HG02943 (cell line): Measurements from ENCODE around the gene MICAL1.

Experiments
- ATAC-seq: cut with Tn5 transposase; IDR thresholded peaks from one replicate; pipeline ENCODE4 v1.9.1; 2021; ENCODE audit warnings: mild to moderate bottlenecking, low read depth, moderate library complexity; ENCODE audit not compliant: unreplicated experiment

The MICAL1 gene

GRCh38 chr6:109455437-109456110 lies at the start of gene MICAL1:
Gene MICAL1 (minus strand): TSS chr6:109455772. CDS start chr6:109454196, 1,576 bp downstream.
- peak; percentile 54 for ATAC-seq

GRCh38 chr6:109503327-109504224 lies 48.0 kb upstream of the MICAL1 start:
- ATAC-seq: no peak

DNA sequence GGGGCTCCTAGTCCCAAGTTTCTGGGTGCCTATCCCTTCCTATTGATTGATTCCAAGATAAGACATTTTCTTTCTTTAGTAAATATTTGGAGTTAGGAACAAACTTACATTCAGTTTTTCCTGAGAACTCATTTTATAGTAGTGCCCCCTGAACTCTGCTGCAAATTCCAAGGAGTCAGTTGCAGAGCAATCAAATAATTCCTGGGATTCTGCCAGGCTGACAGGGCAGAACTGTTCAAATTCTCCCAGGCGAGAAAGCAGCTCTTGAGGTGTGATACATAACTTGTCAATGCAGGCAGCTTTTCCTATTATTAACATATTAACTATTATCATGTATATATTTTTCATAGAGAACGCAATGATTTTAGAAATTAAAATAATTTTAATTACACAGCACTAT lies 43.4 kb upstream of the MICAL1 start:
- ATAC-seq: no peak

GRCh38 chr6:109498052-109498451 lies 42.5 kb upstream of the MICAL1 start:
- ATAC-seq: no peak

DNA sequence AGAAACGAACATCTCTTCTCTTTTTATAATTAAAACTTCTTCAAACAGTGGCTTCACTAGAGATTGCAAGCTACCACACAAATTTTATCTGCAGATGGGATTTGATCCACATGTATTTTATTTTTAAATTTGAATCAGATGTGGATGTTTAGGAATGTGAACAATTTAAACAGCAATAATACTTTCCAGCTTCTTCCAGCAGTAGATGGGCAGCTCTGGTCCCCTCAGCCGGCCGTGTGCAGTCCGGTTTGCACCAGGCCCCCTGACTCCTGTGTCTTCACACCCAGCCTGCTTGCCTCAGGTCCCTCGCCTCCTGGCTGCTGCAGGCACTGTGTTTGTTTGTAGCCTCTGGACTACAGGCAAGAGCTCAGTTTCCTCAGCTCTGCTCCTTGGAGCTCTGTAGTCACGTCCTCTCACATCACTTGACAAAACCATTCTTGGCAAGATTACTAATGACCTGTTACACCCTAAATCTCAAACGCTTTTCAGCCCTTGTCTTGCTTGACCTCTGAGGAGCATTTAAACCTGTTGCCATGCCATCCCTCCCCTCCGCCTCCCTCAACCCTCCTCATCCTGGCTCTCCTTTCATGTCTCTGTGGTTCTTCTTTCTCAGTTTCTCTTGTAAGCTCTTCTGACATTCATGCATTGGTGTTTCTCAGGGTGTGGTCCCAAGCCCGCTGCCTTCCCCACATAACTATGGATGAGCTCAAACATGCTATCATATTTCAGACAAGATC lies 40.6 kb upstream of the MICAL1 start:
- ATAC-seq: no peak

GRCh38 chr6:109493865-109494264 lies 38.3 kb upstream of the MICAL1 start:
- no peak for ATAC-seq

DNA sequence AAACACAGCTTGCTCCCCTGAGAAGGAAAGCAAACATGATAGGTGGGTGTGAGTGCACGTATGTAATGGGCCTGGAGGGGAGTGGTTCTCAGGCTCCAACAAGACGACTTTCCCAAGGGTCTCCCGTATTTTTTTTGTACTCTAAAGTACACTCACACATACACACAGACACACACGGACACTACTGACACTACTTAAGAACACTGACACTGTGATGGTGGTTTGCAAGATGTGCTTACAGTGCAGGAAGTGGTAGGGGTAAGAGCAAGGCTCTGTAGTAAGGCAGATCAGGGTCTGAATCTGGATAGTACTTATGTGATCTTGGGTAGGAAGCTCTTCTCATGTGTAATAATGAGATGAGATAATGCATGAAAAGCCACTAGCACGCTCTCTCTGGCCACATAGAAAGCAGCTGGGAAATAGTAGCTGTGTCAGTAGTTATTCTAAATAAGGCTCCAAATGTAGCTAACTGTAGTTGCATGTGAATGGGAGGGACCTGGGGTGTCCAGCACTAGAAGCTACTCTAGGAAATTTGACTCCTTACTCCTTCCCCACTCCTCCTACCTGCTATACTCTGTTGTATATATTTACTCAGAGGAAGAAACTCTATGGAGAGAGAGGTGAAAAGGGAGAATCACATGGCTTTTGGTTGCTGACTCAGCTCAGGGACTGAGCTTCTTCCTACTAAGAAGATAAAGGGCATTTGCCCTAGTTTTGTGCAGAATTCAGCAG lies 35.8 kb upstream of the MICAL1 start:
- no peak for ATAC-seq

DNA sequence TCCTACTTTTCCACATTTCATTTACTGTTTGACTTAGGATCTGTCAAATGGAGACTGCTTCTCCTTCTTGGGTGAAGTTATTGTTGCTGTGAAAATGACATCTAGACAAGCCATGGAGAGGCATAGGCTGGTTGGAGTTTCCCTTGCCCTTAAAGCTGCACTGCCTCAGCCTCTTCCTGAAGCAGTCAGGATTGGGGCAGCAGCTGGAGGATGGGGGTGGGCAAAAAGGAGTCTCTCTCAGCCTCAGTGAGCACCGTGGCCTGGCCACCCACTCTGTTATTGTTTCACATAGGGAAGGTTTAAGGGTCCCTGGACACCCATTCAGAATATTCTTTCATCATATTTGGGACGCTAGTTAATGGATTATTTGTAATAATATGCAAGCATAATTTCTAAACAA lies 35.1 kb upstream of the MICAL1 start:
- ATAC-seq: no peak

GRCh38 chr6:109488001-109488400 lies 32.4 kb upstream of the MICAL1 start:
- no peak for ATAC-seq

DNA sequence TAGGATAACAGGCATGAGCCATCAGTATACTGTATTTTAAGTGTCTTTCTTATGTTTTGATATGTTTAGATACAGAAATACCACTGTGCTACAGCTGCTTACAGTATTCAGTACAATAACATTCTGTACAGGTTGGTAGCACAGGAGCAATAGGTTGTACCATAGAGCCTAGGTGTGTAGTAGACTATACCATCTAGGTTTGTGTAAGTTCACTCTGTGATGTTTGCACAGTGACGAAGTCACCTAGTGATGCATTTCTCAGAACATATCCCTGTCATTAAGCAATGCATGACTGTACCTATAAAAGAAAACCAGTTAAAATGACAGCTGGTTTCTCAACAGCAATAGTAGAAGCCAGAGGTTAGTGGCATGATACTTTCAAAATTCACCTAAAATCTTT lies 30.5 kb upstream of the MICAL1 start:
- no peak for ATAC-seq

DNA sequence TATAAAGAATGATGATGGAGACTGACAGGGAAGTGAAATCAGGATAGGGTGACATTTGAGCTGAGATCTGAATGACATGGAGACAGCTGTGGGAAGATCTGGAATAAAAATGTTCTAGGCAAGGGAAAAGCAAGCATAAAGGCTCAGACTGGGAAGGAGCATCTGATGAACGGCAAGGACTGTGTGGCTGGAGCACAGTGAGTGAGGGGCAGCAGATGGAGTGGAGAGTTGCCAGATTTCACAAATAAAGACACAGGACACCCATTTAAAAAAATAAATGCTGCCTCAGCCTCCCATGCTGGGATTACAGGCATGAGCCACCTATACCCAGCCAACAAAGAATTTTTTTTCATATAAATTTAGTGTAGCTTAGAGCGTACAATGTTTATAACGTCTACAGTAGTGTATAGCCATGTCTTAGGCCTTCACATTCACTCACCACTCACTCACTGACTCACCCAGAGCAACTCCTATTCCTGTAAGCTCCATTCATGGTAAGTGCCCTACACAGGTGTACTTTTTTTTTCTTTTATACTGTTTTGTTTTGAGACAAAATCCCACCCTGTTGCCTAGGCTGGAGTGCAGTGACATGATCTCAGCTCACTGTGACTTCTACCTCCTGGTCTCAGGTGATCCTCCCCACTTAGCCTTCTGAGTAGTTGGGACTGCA lies 29.8 kb upstream of the MICAL1 start:
- ATAC-seq: no peak

- no peak for ATAC-seq
Measured at GRCh38 chr6:109484122-109484521, 28.6 kb upstream of the MICAL1 start.

DNA sequence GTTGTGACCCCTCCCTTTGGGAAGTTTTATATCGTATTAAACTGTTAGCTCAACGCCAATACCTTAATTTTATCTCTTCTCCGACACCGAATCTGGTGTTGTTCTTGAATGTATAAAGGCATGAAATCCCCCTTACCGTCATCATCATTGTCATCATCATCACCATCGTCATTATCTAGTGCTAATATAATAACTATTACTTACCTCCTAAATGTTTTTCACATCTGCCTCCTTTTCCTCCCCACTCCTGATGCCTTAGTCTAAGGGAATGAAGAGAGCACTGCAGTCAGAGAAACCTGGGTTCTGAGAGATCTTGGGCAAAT lies 28.1 kb upstream of the MICAL1 start:
- peak; percentile 2 for ATAC-seq

DNA sequence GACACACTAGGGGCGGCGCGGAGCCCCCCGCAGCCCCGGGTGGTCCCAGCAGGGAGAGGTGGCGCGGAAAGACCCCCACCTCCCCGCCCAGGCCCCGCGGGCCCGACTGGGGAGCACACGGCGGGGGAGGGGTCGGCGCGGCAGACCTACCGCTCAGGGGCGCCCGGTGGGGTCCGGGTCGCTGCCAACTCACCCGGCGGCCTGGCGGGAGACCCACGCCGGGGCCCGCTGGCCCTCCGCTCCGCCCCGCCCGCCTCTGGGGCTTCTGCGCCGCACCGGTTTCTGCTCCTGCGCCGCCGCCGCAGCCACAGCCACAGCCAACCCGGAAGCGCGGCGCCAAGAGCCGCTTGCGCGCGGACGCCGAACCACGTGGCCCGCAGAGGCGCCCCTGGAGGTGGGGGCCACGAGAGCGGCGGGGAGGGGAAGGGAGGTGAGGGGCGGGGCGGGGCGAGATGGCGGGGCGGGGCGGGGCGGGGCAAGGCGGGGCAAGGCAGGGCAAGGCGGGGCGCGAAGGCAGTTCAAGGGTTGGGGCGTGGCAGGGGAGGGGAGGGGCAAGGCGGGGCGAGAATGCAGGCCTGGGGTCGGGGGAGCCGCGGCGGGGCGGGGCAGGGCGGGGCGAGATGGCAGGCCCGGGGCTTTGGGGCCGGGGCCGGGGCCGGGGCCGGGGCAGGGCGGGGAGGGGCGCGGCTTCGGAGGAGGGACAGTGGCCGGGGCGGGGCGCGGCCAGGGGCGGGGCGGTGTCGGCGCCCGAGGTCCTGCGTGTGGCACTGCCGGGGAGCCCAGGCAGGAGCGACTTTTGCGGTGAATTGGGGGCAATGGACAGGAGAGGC lies 27.5 kb upstream of the MICAL1 start, which contains the start of gene ZBTB24:
Gene ZBTB24, minus strand, starts transcription at position 315 of the 830 bp plus-strand sequence. CDS start 1,193 bp downstream, outside the sequence.
- peak; percentile 60 for ATAC-seq

- no peak for ATAC-seq
Measured at GRCh38 chr6:109480993-109481480, 25.5 kb upstream of the MICAL1 start.

DNA sequence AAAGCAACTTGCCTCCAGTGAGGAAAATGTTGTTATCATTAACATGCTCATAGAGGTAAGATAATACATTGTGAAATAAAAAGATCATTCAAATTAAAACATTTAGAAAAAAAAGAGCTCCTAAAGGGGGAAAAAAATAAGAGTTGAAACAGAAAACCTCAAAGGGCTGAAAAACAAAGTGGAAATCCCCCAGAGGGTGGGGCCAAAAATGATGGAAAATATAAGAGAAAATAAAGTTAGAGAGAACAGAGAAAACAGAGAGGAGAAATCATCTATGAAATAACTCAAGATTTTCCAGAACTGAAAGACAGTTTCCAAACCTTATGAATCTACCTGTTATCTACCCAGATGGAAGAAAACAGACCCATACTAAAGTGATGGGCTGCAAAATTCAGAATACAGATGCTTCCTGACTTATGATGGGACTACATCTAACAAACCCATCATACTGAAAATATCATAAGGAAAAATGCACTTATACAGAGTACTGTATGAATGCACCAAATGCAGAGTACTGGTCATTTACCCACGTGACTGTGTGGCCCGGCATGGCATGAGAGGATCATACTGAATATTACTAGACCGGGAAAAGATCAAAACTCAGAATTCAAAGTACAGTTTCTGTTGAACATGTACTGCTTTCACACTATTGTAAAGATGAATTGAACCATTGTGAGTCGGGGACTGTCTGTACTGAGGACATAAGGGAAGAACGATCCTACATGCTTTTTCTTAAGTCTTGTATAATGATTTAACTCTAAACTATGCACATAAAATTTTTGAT lies 23.5 kb upstream of the MICAL1 start:
- ATAC-seq: no peak

DNA sequence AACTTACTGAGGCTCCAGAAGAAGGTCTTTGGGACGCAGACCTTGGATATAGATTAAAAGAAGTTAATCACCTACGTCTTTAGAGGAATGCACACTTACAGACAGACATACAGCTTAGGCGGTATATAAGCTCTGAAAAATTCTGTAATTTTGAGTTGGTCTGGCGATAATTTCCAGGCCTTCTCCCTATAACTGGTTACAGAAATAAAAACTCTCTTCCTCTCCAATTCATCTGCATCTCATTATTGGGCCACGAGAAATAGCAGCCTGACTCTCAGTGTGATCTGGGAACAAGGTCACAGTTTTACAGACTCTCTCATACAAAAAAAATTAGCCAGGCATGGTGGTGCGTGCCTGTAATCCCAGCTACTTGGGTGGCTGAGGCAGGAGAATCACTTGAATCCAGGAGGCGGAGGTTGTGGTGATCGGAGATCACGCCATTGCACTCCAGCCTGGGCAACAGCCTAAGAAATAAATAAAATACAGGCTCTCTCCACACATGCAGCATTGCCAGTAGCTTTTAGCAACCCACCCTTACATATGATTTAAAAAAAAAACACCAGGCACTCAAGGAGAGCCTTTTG lies 22.7 kb upstream of the MICAL1 start:
- no peak for ATAC-seq

DNA sequence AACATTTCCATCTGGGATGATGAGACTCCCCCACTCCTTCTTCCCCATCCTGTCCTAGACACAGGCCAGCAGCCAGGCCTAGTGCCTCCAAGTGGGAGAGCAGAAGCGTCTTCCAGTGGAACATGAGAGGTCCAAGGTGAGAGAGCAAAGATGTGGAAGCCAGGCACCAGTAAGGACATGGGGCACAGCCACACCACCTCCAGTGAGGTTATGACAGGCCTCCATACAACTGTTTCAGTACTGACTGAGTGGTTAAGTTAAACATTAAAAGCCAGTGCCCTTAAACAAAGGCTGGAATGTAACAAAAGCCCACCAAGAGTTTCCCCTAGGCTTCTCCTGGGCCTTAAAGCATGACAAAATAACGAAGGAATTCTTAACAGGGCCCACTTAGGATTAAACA lies 22.2 kb upstream of the MICAL1 start:
- peak; percentile 73 for ATAC-seq
